HCT116 (cell line): ENCODE results near the gene SLC35F3. TPM values are rescaled to one million over a fixed set of nuclear protein-coding genes. Genes with fewer than 3 reads are reported as not detected.

Source experiments
- ATAC-seq: fragments of 200-7000 bp; cut with Tn5 transposase; 2 replicates; pipeline ENCODE4 v1.9.1; 2020; ENCODE audit warnings: mild to moderate bottlenecking, moderate library complexity
- BruUV-seq: library from RNA; stranded (reverse); fragments of 400-500 nt; replicated peaks from 2 replicates; lab custom pipeline; 2021; lab: Mats Ljungman, UMichigan
- CTCF ChIA-PET: fragments of 300-600 bp; sonication (Branson Sonifier 250); formaldehyde crosslinking; loops from one replicate; lab custom pipeline; 2021; ENCODE audit warnings: antibody characterized with exemption; lab: Charles Lee
- POLR2A ChIA-PET: fragments of 300-600, 350-600 bp; sonication (Branson Sonifier 250); formaldehyde crosslinking; loops from one replicate; lab custom pipeline; 2021; ENCODE audit warnings: antibody characterized with exemption; lab: Charles Lee
- RAD21 ChIA-PET, 2 experiments: fragments of 300-600 bp; sonication (Branson Sonifier 250); formaldehyde crosslinking; loops; one replicate each; lab custom pipeline; 2023; ENCODE audit warnings: low total read pairs in 2 of 2; ENCODE audit not compliant: uncharacterized antibody in 2 of 2, unreplicated experiment in 2 of 2, low non-redundant PET in 1 of 2; lab: Charles Lee
- DNase-seq: peaks from one replicate; pipeline ENCODE4 v3.0.0-alpha.2; 2010; ENCODE audit warnings: low read depth, low spot score
- H2AFZ ChIP-seq: fragments of 200-600 bp; shearing (Covaris generic), sonication (generic); 2 replicates; pipeline ENCODE4 v1.6.1; 2017; ENCODE audit warnings: low read depth, mixed run types, mixed read lengths, antibody characterized with exemption, low read length; ENCODE audit not compliant: poor library complexity, severe bottlenecking
- H3K27ac ChIP-seq: 2 replicates; pipeline ENCODE4 v1.5.1; 2012; ENCODE audit warnings: low read depth, low read length
- H3K27me3 ChIP-seq: fragments of 200-600 bp; sonication (generic); 2 replicates; pipeline ENCODE4 v1.6.1; 2016; ENCODE audit warnings: mixed run types, low read length, mixed read lengths; ENCODE audit not compliant: insufficient read depth
- H3K36me3 ChIP-seq, 2 experiments: fragments of 200-500 bp in 1 of 2; fragments of 200-600 bp in 1 of 2; sonication (Bioruptor generic) in 1 of 2; sonication (generic) in 1 of 2; 2 replicates each; pipeline versions ENCODE4 v1.5.1 to v1.6.1; 2014 to 2016; ENCODE audit warnings: low read length in 2 of 2, inconsistent platforms in 1 of 2, mixed read lengths in 1 of 2, mixed run types in 1 of 2; ENCODE audit not compliant: insufficient read depth in 2 of 2, control insufficient read depth in 1 of 2
- H3K4me1 ChIP-seq, 2 experiments: fragments of 200-600 bp in 1 of 2; sonication (generic) in 1 of 2; 2 replicates each; pipeline versions ENCODE4 v1.5.1 to v1.6.1; 2012 to 2017; ENCODE audit warnings: low read length in 2 of 2, inconsistent platforms in 1 of 2, mild to moderate bottlenecking in 1 of 2, mixed read lengths in 1 of 2, mixed run types in 1 of 2, moderate library complexity in 1 of 2; ENCODE audit not compliant: insufficient read depth in 2 of 2, control insufficient read depth in 1 of 2
- H3K4me2 ChIP-seq: fragments of 200-600 bp; sonication (generic); 2 replicates; pipeline ENCODE4 v1.6.1; 2017; ENCODE audit warnings: mixed run types, low read length, mixed read lengths
- H3K4me3 ChIP-seq, 2 experiments: fragments of 200-600 bp in 1 of 2; sonication (generic) in 1 of 2; replicated peaks in 1 of 2; 2 replicates each; pipeline ENCODE4 v1.5.1; 2011 to 2016; ENCODE audit warnings: low read length in 2 of 2, control low read depth in 1 of 2, low read depth in 1 of 2, mild to moderate bottlenecking in 1 of 2, mixed read lengths in 1 of 2, mixed run types in 1 of 2
- H3K79me2 ChIP-seq: fragments of 200-600 bp; sonication (generic); 2 replicates; pipeline ENCODE4 v1.6.1; 2017; ENCODE audit warnings: mild to moderate bottlenecking, mixed run types, low read length, moderate library complexity, mixed read lengths; ENCODE audit not compliant: insufficient read depth
- H3K9ac ChIP-seq: fragments of 200-600 bp; sonication (generic); 2 replicates; pipeline ENCODE4 v1.6.1; 2016; ENCODE audit warnings: low read length, mixed read lengths
- H3K9me2 ChIP-seq: fragments of 200-600 bp; sonication (generic), shearing (Covaris generic); 2 replicates; pipeline ENCODE4 v1.6.1; 2017; ENCODE audit warnings: mixed run types, mild to moderate bottlenecking, moderate library complexity; ENCODE audit not compliant: insufficient read depth
- H3K9me3 ChIP-seq, 2 experiments: fragments of 200-500 bp in 1 of 2; fragments of 200-600 bp in 1 of 2; sonication (Bioruptor generic) in 1 of 2; sonication (generic) in 1 of 2; 2 replicates each; pipeline ENCODE4 v1.6.1; 2014 to 2017; ENCODE audit warnings: low read length in 2 of 2, mixed read lengths in 2 of 2, inconsistent platforms in 1 of 2, low read depth in 1 of 2, mild to moderate bottlenecking in 1 of 2, mixed run types in 1 of 2, moderate library complexity in 1 of 2; ENCODE audit not compliant: control insufficient read depth in 1 of 2, insufficient read depth in 1 of 2
- H4K20me1 ChIP-seq: fragments of 200-600 bp; sonication (generic), shearing (Covaris generic); 2 replicates; pipeline ENCODE4 v1.6.1; 2017; ENCODE audit warnings: mixed run types, mild to moderate bottlenecking, moderate library complexity; ENCODE audit not compliant: insufficient read depth
- EGR1 ChIP-seq: IDR thresholded peaks from 2 replicates; pipeline ENCODE4 v1.6.1; 2012; ENCODE audit warnings: low read depth
- FOSL1 ChIP-seq: IDR thresholded peaks from 2 replicates; pipeline ENCODE4 v1.6.1; 2012; ENCODE audit warnings: low read depth
- JUND ChIP-seq: IDR thresholded peaks from 2 replicates; pipeline ENCODE4 v1.6.1; 2012
- POLR2A ChIP-seq: IDR thresholded peaks from 2 replicates; pipeline ENCODE4 v1.7.0; 2011; ENCODE audit warnings: borderline replicate concordance; ENCODE audit not compliant: insufficient read depth, insufficient read length; ENCODE audit errors: extremely low read depth
- REST ChIP-seq: IDR thresholded peaks from 2 replicates; pipeline ENCODE4 v1.6.1; 2012; ENCODE audit warnings: low read depth
- SP1 ChIP-seq: IDR thresholded peaks from 2 replicates; pipeline ENCODE4 v1.6.1; 2012; ENCODE audit warnings: low read depth
- YY1 ChIP-seq: IDR thresholded peaks from 2 replicates; pipeline ENCODE4 v1.6.1; 2011; ENCODE audit warnings: low read length, low read depth, moderate library complexity, mild to moderate bottlenecking; ENCODE audit not compliant: insufficient replicate concordance; ENCODE audit errors: extremely low read depth
- ZNF274 ChIP-seq: fragments of 200-500 bp; sonication (Bioruptor generic); IDR thresholded peaks from 2 replicates; pipeline ENCODE4 v1.6.1; 2014; ENCODE audit warnings: mild to moderate bottlenecking, low read depth, low read length, inconsistent platforms
- intact Hi-C: fragments of 100-400 bp; cut with micrococcal nuclease; formaldehyde crosslinking; loops from 2 replicates; pipeline ENCODE4 v1.10.0; 2022
- total RNA-seq: library from RNA; stranded (reverse); gene quantifications from one replicate; pipeline ENCODE4 v1.2.1, GENCODE V29; 2021; ENCODE audit not compliant: unreplicated experiment
- TF ChIP-seq, protein P1 (sequence below), 3 experiments: fragments of 200-600 bp in 1 of 3; sonication (generic) in 1 of 3; IDR thresholded peaks in 2 of 3; conservative IDR thresholded peaks in 1 of 3; 2 replicates each; pipeline ENCODE4 v1.5.1; 2012 to 2017; ENCODE audit warnings: low read depth in 2 of 3, low read length in 2 of 3, antibody characterized with exemption in 1 of 3, borderline replicate concordance in 1 of 3, control low read depth in 1 of 3, mild to moderate bottlenecking in 1 of 3, mixed read lengths in 1 of 3, mixed run types in 1 of 3, moderate library complexity in 1 of 3; ENCODE audit not compliant: insufficient read depth in 1 of 3
- TF ChIP-seq, protein P2 (sequence below): IDR thresholded peaks from 2 replicates; pipeline ENCODE4 v1.6.1; 2011; ENCODE audit warnings: mild to moderate bottlenecking, low read length, moderate library complexity; ENCODE audit not compliant: insufficient replicate concordance; ENCODE audit errors: extremely low read depth

Gene SLC35F3
- total RNA-seq, 1 experiment from 2014 or later, result 6.4 TPM

- Histone ChIP-seq H3K79me2 (peaks cover 5% of the 10 kb centered on the region; the same call in 1 of the 2 replicates), H3K4me3 (no peak overlapping the region), H3K4me1 (no peaks in the 10 kb centered on the region), H2AFZ (no peak overlapping the region), H4K20me1 (no peaks in the 10 kb centered on the region), H3K27ac (no peak overlapping the region), H3K36me3 (no peaks in the 10 kb centered on the region), H3K9ac (no peak overlapping the region), H3K27me3 (no peaks in the 10 kb centered on the region), H3K9me2 (no peaks in the 10 kb centered on the region), H3K9me3 (no peaks in the 10 kb centered on the region; a peak in 1 of 4 replicates), H3K4me2 (no peak overlapping the region)
- no TSS peak for BruUV-seq
- ChIA-PET RAD21 (no interaction called here), POLR2A (no interaction called here), CTCF (no interaction called here)
- intact Hi-C loops, result no loop called here
- no peak for DNase-seq
- peak; percentile 75 for ATAC-seq
- TF ChIP-seq, protein P1, sequence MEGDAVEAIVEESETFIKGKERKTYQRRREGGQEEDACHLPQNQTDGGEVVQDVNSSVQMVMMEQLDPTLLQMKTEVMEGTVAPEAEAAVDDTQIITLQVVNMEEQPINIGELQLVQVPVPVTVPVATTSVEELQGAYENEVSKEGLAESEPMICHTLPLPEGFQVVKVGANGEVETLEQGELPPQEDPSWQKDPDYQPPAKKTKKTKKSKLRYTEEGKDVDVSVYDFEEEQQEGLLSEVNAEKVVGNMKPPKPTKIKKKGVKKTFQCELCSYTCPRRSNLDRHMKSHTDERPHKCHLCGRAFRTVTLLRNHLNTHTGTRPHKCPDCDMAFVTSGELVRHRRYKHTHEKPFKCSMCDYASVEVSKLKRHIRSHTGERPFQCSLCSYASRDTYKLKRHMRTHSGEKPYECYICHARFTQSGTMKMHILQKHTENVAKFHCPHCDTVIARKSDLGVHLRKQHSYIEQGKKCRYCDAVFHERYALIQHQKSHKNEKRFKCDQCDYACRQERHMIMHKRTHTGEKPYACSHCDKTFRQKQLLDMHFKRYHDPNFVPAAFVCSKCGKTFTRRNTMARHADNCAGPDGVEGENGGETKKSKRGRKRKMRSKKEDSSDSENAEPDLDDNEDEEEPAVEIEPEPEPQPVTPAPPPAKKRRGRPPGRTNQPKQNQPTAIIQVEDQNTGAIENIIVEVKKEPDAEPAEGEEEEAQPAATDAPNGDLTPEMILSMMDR (IDR thresholded peaks at IDR 0.05 in 2 of 3, conservative IDR thresholded peaks at IDR 0.05 in 1 of 3; ENCODE audit: borderline replicate concordance in 1 of 3, insufficient read depth in 1 of 3, low read depth in 2 of 3, low read length in 2 of 3), result peak in 2 of 3 experiments; percentile 46 to 48; a peak in 4 of 6 replicates
- no peak for TF ChIP-seq FOSL1
- TF ChIP-seq, all 23 proteins: peak for 1
Measured at GRCh38 chr1:234089396-234089795, 184.9 kb downstream of the SLC35F3 start.

GRCh38 chr1:234090212-234091064 is 186.0 kb downstream of the SLC35F3 start:
- Histone ChIP-seq H2AFZ (no peak overlapping the region), H3K4me3 (no peak overlapping the region), H3K9me3 (no peaks in the 10 kb centered on the region; a peak in 1 of 4 replicates), H3K4me1 (no peaks in the 10 kb centered on the region), H3K27me3 (no peaks in the 10 kb centered on the region), H3K79me2 (no peaks in the 10 kb centered on the region), H3K9ac (no peak overlapping the region), H3K9me2 (no peaks in the 10 kb centered on the region), H4K20me1 (no peaks in the 10 kb centered on the region), H3K27ac (no peak overlapping the region), H3K36me3 (no peaks in the 10 kb centered on the region), H3K4me2 (no peak overlapping the region)
- DNase-seq (no peak), ATAC-seq (no peak)
- POLR2A ChIA-PET, result no interaction called here
- intact Hi-C loops, result no loop called here
- BruUV-seq, result no TSS peak
- RAD21 ChIA-PET, result no interaction called here
- CTCF ChIA-PET, result no interaction called here
- TF ChIP-seq ZNF274, result no peak
- no peak for TF ChIP-seq SP1
- no peak for TF ChIP-seq JUND
- TF ChIP-seq, protein P2, sequence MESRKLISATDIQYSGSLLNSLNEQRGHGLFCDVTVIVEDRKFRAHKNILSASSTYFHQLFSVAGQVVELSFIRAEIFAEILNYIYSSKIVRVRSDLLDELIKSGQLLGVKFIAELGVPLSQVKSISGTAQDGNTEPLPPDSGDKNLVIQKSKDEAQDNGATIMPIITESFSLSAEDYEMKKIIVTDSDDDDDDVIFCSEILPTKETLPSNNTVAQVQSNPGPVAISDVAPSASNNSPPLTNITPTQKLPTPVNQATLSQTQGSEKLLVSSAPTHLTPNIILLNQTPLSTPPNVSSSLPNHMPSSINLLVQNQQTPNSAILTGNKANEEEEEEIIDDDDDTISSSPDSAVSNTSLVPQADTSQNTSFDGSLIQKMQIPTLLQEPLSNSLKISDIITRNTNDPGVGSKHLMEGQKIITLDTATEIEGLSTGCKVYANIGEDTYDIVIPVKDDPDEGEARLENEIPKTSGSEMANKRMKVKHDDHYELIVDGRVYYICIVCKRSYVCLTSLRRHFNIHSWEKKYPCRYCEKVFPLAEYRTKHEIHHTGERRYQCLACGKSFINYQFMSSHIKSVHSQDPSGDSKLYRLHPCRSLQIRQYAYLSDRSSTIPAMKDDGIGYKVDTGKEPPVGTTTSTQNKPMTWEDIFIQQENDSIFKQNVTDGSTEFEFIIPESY, result no peak
- no peak for TF ChIP-seq REST
- no peak for TF ChIP-seq EGR1
- TF ChIP-seq POLR2A, result no peak
- no peak for TF ChIP-seq YY1
